Measurements from ENCODE around the gene KIF15.

The KIF15 gene

GRCh38 chr3:44771424-44772098 is 10.0 kb downstream of the KIF15 start:
- DNase-seq: no peak
- WGBS (ENCODE audit: extremely low coverage, insufficient coverage, low lambda C conversion rate): no CpG with 5 or more reads among the region's 1 CpG

GRCh38 chr3:44772099-44772442 is 10.5 kb downstream of the KIF15 start:
- no peak overlapping the region for H2BK15ac ChIP-seq (replicated peaks; ENCODE audit: low read depth)
- no peak overlapping the region for H3K18ac ChIP-seq (ENCODE audit: low read length)
- H2BK5ac ChIP-seq (ENCODE audit: low read length): no peak overlapping the region
- no peak overlapping the region for H3K27ac ChIP-seq (ENCODE audit: low read depth, low read length)
- H3K9ac ChIP-seq (ENCODE audit: low read length): no peak overlapping the region
- no peak overlapping the region for H2AK5ac ChIP-seq (ENCODE audit: low read length)
- H4K5ac ChIP-seq (ENCODE audit: low read length): no peak overlapping the region
- H4K8ac ChIP-seq (ENCODE audit: low read depth, low read length): no peak overlapping the region
- no peak overlapping the region for H3K23ac ChIP-seq (ENCODE audit: low read length)
- H2BK120ac ChIP-seq (ENCODE audit: low read depth, low read length): no peak overlapping the region
- H3K36me3 ChIP-seq (ENCODE audit: control insufficient read depth, insufficient read depth, low read length): peaks cover 2% of the 10 kb centered on the region
- H3K56ac ChIP-seq (ENCODE audit: low read length): no peak overlapping the region
- H3K4me2 ChIP-seq (ENCODE audit: low read length): no peak overlapping the region
- peaks cover 13% of the 10 kb centered on the region for H3K79me1 ChIP-seq (ENCODE audit: low read length)
- H3K4me1 ChIP-seq (ENCODE audit: control insufficient read depth, low read depth, low read length): no peaks in the 10 kb centered on the region
- peaks cover 5% of the 10 kb centered on the region for H3K79me2 ChIP-seq (ENCODE audit: control insufficient read depth, insufficient read depth, low read length)
- no CpG with 5 or more reads among the region's 1 CpG for WGBS (ENCODE audit: extremely low coverage, insufficient coverage, low lambda C conversion rate)
- peak; percentile 26 for DNase-seq
- H3K27me3 ChIP-seq (ENCODE audit: insufficient read depth, low read length, poor library complexity): peaks cover 2% of the 10 kb centered on the region
- no peak overlapping the region for H3K4ac ChIP-seq (ENCODE audit: low read depth, low read length)
- H3K4me3 ChIP-seq (ENCODE audit: low read length): no peak overlapping the region

More at GRCh38 chr3:44771424-44772098, 10.0 kb downstream of the KIF15 start:
- H3K23ac ChIP-seq (ENCODE audit: low read length): no peak overlapping the region
- no peak overlapping the region for H2BK120ac ChIP-seq (ENCODE audit: low read depth, low read length)
- H3K79me2 ChIP-seq (ENCODE audit: control insufficient read depth, insufficient read depth, low read length): peaks cover 6% of the 10 kb centered on the region
- H4K5ac ChIP-seq (ENCODE audit: low read length): no peak overlapping the region
- H3K18ac ChIP-seq (ENCODE audit: low read length): no peak overlapping the region
- H3K4me3 ChIP-seq (ENCODE audit: low read length): no peak overlapping the region
- no peak overlapping the region for H3K9ac ChIP-seq (ENCODE audit: low read length)
- H3K4ac ChIP-seq (ENCODE audit: low read depth, low read length): no peak overlapping the region
- peaks cover 2% of the 10 kb centered on the region for H3K36me3 ChIP-seq (ENCODE audit: control insufficient read depth, insufficient read depth, low read length)
- H2AK5ac ChIP-seq (ENCODE audit: low read length): no peak overlapping the region
- no peak overlapping the region for H2BK5ac ChIP-seq (ENCODE audit: low read length)
- no peak overlapping the region for H3K4me2 ChIP-seq (ENCODE audit: low read length)
- H3K4me1 ChIP-seq (ENCODE audit: control insufficient read depth, low read depth, low read length): no peaks in the 10 kb centered on the region
- H2BK15ac ChIP-seq (replicated peaks; ENCODE audit: low read depth): no peak overlapping the region
- peaks cover 2% of the 10 kb centered on the region for H3K27me3 ChIP-seq (ENCODE audit: insufficient read depth, low read length, poor library complexity)
- H3K56ac ChIP-seq (ENCODE audit: low read length): no peak overlapping the region
- no peak overlapping the region for H4K8ac ChIP-seq (ENCODE audit: low read depth, low read length)
- peaks cover 13% of the 10 kb centered on the region for H3K79me1 ChIP-seq (ENCODE audit: low read length)
- no peak overlapping the region for H3K27ac ChIP-seq (ENCODE audit: low read depth, low read length)

DNA sequence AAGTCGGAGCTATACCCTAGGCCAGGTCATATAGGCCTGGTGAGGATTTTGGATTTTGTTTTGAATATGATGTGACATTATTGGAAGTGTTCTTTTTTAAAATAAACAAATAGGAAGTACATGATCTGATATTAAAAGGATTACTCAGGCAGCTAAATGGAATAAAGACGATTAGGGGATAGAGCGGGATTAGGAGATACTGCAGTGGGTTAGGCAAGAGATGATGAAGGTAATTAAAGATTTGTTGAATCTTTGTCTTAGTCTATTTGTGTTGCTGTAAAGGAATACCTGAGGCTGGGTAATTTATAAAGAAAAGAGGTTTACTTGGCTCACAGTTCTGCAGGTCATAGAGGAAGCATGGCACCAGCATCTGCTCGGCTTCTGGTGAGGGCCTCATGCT is 21.3 kb downstream of the KIF15 start:
- no peak overlapping the region for H4K8ac ChIP-seq (ENCODE audit: low read depth, low read length)
- no CpG with 5 or more reads among the region's 4 CpGs for WGBS (ENCODE audit: extremely low coverage, insufficient coverage, low lambda C conversion rate)
- no peak overlapping the region for H4K5ac ChIP-seq (ENCODE audit: low read length)
- H3K27me3 ChIP-seq (ENCODE audit: insufficient read depth, low read length, poor library complexity): no peaks in the 10 kb centered on the region
- no peak for DNase-seq
- H2AK5ac ChIP-seq (ENCODE audit: low read length): no peak overlapping the region
- no peaks in the 10 kb centered on the region for H3K4me1 ChIP-seq (ENCODE audit: control insufficient read depth, low read depth, low read length)
- H3K36me3 ChIP-seq (ENCODE audit: control insufficient read depth, insufficient read depth, low read length): peaks cover 2% of the 10 kb centered on the region
- no peak overlapping the region for H3K4ac ChIP-seq (ENCODE audit: low read depth, low read length)
- H3K4me3 ChIP-seq (ENCODE audit: low read length): no peak overlapping the region
- no peak overlapping the region for H3K23ac ChIP-seq (ENCODE audit: low read length)
- no peak overlapping the region for H3K4me2 ChIP-seq (ENCODE audit: low read length)
- H3K56ac ChIP-seq (ENCODE audit: low read length): no peak overlapping the region
- no peak overlapping the region for H3K27ac ChIP-seq (ENCODE audit: low read depth, low read length)
- no peak overlapping the region for H3K18ac ChIP-seq (ENCODE audit: low read length)
- no peak overlapping the region for H2BK120ac ChIP-seq (ENCODE audit: low read depth, low read length)
- no peak overlapping the region for H2BK15ac ChIP-seq (replicated peaks; ENCODE audit: low read depth)
- H3K79me2 ChIP-seq (ENCODE audit: control insufficient read depth, insufficient read depth, low read length): no peaks in the 10 kb centered on the region
- H2BK5ac ChIP-seq (ENCODE audit: low read length): no peak overlapping the region
- H3K9ac ChIP-seq (ENCODE audit: low read length): no peak overlapping the region
- H3K79me1 ChIP-seq (ENCODE audit: low read length): no peaks in the 10 kb centered on the region

GRCh38 chr3:44795197-44795596 is 33.6 kb downstream of the KIF15 start:
- no peak overlapping the region for H2BK5ac ChIP-seq (ENCODE audit: low read length)
- no peak overlapping the region for H3K18ac ChIP-seq (ENCODE audit: low read length)
- no peak overlapping the region for H3K4me3 ChIP-seq (ENCODE audit: low read length)
- no peak overlapping the region for H2AK5ac ChIP-seq (ENCODE audit: low read length)
- WGBS (ENCODE audit: extremely low coverage, insufficient coverage, low lambda C conversion rate): no CpG with 5 or more reads among the region's 4 CpGs
- no peak overlapping the region for H4K8ac ChIP-seq (ENCODE audit: low read depth, low read length)
- H3K36me3 ChIP-seq (ENCODE audit: control insufficient read depth, insufficient read depth, low read length): peaks cover 3% of the 10 kb centered on the region
- no peaks in the 10 kb centered on the region for H3K27me3 ChIP-seq (ENCODE audit: insufficient read depth, low read length, poor library complexity)
- no peak overlapping the region for H3K9ac ChIP-seq (ENCODE audit: low read length)
- H3K56ac ChIP-seq (ENCODE audit: low read length): no peak overlapping the region
- H3K4ac ChIP-seq (ENCODE audit: low read depth, low read length): no peak overlapping the region
- no peak overlapping the region for H4K5ac ChIP-seq (ENCODE audit: low read length)
- no peak overlapping the region for H2BK120ac ChIP-seq (ENCODE audit: low read depth, low read length)
- peak; percentile 36 for DNase-seq
- H3K23ac ChIP-seq (ENCODE audit: low read length): no peak overlapping the region
- H3K79me1 ChIP-seq (ENCODE audit: low read length): no peaks in the 10 kb centered on the region
- no peaks in the 10 kb centered on the region for H3K4me1 ChIP-seq (ENCODE audit: control insufficient read depth, low read depth, low read length)
- no peak overlapping the region for H3K4me2 ChIP-seq (ENCODE audit: low read length)
- H3K27ac ChIP-seq (ENCODE audit: low read depth, low read length): peak overlapping the region; percentile 11
- H3K79me2 ChIP-seq (ENCODE audit: control insufficient read depth, insufficient read depth, low read length): no peaks in the 10 kb centered on the region
- no peak overlapping the region for H2BK15ac ChIP-seq (replicated peaks; ENCODE audit: low read depth)

DNA sequence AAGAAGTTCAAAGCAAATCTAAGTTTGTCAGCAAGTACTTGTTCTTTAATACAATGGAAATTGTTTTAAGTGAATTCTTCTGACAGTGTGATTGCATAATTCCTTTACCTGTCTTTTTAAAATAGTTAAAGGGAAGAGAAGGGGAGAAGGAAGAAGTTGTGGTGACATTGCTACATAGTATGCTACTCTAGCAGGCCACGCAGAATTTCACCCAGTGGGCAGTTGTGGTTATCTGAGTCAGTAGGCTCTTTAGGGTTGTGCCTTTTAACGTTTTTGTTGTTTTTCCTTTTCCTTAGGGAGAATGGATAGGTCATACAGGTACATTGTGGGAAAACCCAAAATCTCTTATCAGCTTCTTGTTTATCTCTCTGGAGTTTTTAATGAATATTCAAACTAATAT is 40.4 kb downstream of the KIF15 start:
- Histone ChIP-seq H2BK120ac (ENCODE audit: low read depth, low read length) (no peak overlapping the region), H3K4me2 (ENCODE audit: low read length) (no peak overlapping the region)
- no CpG with 5 or more reads among the region's 2 CpGs for WGBS (ENCODE audit: extremely low coverage, insufficient coverage, low lambda C conversion rate)

DNA sequence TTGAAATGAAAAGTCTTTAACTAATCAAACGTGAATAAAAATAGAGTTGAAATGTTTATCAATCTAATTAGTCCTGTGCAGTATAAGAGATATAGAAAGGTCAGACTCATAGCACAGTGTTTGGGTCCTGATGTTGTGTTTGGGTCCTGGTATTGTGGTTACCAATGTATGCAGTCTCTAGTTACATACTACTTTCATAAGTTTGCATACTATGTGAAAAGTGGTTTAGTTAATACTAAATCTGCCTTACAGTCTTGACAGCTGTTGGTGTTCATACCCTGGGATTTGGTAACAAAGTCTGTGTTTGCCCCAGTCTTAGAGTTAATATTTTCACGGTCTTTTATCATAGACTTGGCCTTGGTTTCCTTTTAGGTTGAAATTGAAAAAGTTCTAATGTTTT is 41.7 kb downstream of the KIF15 start:
- no peak for DNase-seq
- Histone ChIP-seq H3K79me2 (ENCODE audit: control insufficient read depth, insufficient read depth, low read length) (no peaks in the 10 kb centered on the region), H3K27me3 (ENCODE audit: insufficient read depth, low read length, poor library complexity) (no peaks in the 10 kb centered on the region), H3K27ac (ENCODE audit: low read depth, low read length) (no peak overlapping the region), H3K4me3 (ENCODE audit: low read length) (no peak overlapping the region), H2AK5ac (ENCODE audit: low read length) (no peak overlapping the region), H3K56ac (ENCODE audit: low read length) (no peak overlapping the region), H3K4me1 (ENCODE audit: control insufficient read depth, low read depth, low read length) (no peaks in the 10 kb centered on the region), H2BK15ac (replicated peaks; ENCODE audit: low read depth) (no peak overlapping the region), H3K9ac (ENCODE audit: low read length) (no peak overlapping the region), H3K79me1 (ENCODE audit: low read length) (no peaks in the 10 kb centered on the region), H3K23ac (ENCODE audit: low read length) (no peak overlapping the region), H3K4ac (ENCODE audit: low read depth, low read length) (no peak overlapping the region), H4K8ac (ENCODE audit: low read depth, low read length) (no peak overlapping the region), H3K4me2 (ENCODE audit: low read length) (no peak overlapping the region), H3K18ac (ENCODE audit: low read length) (no peak overlapping the region), H2BK120ac (ENCODE audit: low read depth, low read length) (no peak overlapping the region), H3K36me3 (ENCODE audit: control insufficient read depth, insufficient read depth, low read length) (peaks cover 6% of the 10 kb centered on the region), H4K5ac (ENCODE audit: low read length) (no peak overlapping the region), H2BK5ac (ENCODE audit: low read length) (no peak overlapping the region)
- WGBS (ENCODE audit: extremely low coverage, insufficient coverage, low lambda C conversion rate): no CpG with 5 or more reads among the region's 2 CpGs

More for the DNA sequence above, 40.4 kb downstream of the KIF15 start:
- H3K4ac ChIP-seq (ENCODE audit: low read depth, low read length): no peak overlapping the region
- no peaks in the 10 kb centered on the region for H3K79me1 ChIP-seq (ENCODE audit: low read length)
- no peak overlapping the region for H3K56ac ChIP-seq (ENCODE audit: low read length)
- no peak overlapping the region for H2BK15ac ChIP-seq (replicated peaks; ENCODE audit: low read depth)
- no peak overlapping the region for H4K8ac ChIP-seq (ENCODE audit: low read depth, low read length)
- no peak overlapping the region for H4K5ac ChIP-seq (ENCODE audit: low read length)
- no peak for DNase-seq
- H3K27me3 ChIP-seq (ENCODE audit: insufficient read depth, low read length, poor library complexity): no peaks in the 10 kb centered on the region
- H3K9ac ChIP-seq (ENCODE audit: low read length): no peak overlapping the region
- H3K4me1 ChIP-seq (ENCODE audit: control insufficient read depth, low read depth, low read length): no peaks in the 10 kb centered on the region
- peaks cover 3% of the 10 kb centered on the region for H3K36me3 ChIP-seq (ENCODE audit: control insufficient read depth, insufficient read depth, low read length)
- H3K27ac ChIP-seq (ENCODE audit: low read depth, low read length): no peak overlapping the region
- no peak overlapping the region for H2BK5ac ChIP-seq (ENCODE audit: low read length)
- H2AK5ac ChIP-seq (ENCODE audit: low read length): no peak overlapping the region
- no peaks in the 10 kb centered on the region for H3K79me2 ChIP-seq (ENCODE audit: control insufficient read depth, insufficient read depth, low read length)
- H3K18ac ChIP-seq (ENCODE audit: low read length): no peak overlapping the region
- no peak overlapping the region for H3K23ac ChIP-seq (ENCODE audit: low read length)
- H3K4me3 ChIP-seq (ENCODE audit: low read length): no peak overlapping the region

All from mesendoderm (in vitro differentiated cells).